NCI-H1417 (cell line): ENCODE results near the gene GDF7.
"Not testable (repeated sequence)": the region's sequence is repeated elsewhere in the genome, so short reads cannot be mapped to it uniquely, and the experiment has no call there.

Source experiments
- DNase-seq, 3 experiments: peaks; one replicate each; lab custom pipeline; 2025; lab: John Stamatoyannopoulos, UW

Gene GDF7

DNA sequence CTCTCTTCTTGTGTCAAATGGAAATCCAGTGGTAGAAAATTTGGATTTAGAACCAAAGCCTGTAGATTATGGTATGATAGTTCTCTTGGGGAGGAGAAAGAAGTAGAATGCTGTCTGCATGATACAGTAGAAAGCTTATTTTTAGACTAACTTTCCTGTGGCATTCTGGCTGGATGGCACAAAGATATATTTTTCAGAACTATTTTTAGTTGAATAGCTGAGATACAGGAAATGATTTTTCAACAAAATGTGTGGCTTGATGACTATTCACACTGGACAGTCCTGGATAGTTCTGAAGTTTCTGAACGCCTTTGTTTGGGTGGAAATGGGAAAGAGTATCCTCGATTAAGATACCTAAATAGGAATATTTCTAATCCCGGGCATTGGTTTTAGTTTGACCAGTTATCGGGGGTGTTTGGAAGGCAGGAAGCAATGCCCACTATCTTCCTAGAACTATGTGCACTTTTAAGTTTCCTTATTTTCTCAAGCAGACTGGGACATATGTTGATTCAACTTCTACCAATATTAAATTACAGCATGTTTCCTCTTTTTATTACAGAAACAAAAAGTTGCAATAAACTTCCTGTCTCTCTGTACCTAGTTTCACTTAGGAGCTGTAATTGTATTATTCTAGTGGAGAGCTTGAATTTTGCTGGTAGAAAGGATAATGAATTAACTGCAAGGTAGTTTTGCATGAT lies 32.1 kb downstream of the GDF7 start:
- no peak for DNase-seq

DNA sequence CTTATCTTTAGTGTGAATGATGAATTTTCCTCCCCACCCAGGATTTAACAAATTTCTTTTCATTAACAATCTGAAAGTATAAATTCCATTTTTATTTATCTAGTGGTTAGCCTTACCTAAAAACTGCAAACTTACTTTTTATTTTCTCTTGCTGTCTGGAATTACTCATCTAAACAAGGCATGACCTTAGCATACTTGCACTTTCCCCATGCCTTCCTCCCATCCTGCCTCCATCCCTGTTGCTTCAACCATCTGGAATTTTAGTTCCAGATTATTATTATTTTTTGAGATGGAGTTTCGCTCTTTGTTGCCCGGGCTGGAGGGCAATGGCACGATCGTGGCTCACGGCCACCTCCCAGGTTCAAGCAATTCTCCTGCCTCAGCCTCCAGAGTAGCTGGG lies 35.6 kb downstream of the GDF7 start:
- DNase-seq, result no peak

DNA sequence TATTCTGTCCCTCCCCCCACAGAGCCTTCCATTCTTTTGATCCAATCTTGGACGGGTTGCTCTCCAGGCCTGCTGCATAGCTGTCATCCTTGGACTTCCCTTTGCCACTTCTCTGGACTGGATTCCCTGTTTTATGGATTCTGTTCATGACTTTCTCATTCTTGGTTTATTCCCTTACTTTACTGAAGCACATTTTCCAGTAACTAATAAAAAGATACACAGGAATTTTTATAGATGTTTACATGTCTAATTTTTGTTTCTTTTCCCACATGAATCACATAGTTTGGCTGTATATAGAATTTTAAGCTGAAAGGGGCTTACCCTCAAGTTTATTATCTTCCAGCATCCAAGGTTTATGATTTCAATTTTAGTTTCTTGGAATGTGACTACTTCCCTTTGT lies 37.9 kb downstream of the GDF7 start:
- no peak for DNase-seq

DNA sequence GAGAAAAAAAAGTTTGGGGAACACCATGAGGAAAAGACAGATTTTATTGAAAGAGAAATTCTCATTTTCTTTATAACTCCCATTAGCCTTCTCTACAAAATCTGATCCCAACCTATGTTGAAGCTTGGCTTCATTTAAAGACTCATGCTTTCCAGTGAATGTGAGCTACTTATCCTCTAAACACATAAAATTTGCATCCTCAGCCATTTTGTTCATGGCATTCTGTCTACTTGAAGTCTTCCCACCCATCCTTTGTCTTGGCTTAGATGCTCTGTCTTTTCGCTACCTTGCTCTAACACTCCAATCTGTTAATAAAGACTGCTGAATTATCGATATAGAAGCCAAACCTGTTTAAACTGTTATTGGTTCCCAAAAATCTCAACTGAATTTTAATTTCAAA lies 39.3 kb downstream of the GDF7 start:
- no peak for DNase-seq

DNA sequence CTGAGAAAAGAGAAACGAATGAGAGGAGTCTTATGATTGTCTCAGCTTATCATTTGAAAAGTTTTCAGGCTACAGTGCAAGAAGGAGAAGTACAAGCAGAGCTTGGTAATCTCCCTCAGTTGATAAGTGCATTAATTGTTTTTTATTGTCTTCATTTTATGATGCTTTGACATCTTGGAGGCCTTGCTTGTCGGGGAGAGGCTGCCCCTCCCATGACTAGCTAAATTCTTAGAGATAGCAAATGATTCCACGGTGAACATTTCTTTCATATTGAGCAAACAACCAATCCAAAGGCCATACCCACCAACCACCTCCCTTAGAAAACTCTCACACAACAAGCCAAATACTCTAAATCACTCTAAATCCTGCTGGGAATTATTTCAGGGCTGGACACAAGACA lies 39.8 kb downstream of the GDF7 start:
- no peak for DNase-seq

GRCh38 chr2:20707601-20708000 lies 40.7 kb downstream of the GDF7 start:
- no peak for DNase-seq

- not testable (repeated sequence) for DNase-seq
Measured at GRCh38 chr2:20711641-20712040, 44.7 kb downstream of the GDF7 start.

- not testable (repeated sequence) for DNase-seq
Measured at GRCh38 chr2:20713585-20713984, 46.6 kb downstream of the GDF7 start.

- DNase-seq, result not testable (repeated sequence)
Measured at GRCh38 chr2:20714412-20714811, 47.5 kb downstream of the GDF7 start.

- DNase-seq, result not testable (repeated sequence)
Measured at GRCh38 chr2:20716164-20716563, 49.2 kb downstream of the GDF7 start.

- no peak for DNase-seq
Measured at GRCh38 chr2:20717641-20718040, 50.7 kb downstream of the GDF7 start.

GRCh38 chr2:20722592-20723240 lies 55.8 kb downstream of the GDF7 start:
- no peak for DNase-seq

GRCh38 chr2:20723543-20723942 lies 56.6 kb downstream of the GDF7 start:
- no peak for DNase-seq

DNA sequence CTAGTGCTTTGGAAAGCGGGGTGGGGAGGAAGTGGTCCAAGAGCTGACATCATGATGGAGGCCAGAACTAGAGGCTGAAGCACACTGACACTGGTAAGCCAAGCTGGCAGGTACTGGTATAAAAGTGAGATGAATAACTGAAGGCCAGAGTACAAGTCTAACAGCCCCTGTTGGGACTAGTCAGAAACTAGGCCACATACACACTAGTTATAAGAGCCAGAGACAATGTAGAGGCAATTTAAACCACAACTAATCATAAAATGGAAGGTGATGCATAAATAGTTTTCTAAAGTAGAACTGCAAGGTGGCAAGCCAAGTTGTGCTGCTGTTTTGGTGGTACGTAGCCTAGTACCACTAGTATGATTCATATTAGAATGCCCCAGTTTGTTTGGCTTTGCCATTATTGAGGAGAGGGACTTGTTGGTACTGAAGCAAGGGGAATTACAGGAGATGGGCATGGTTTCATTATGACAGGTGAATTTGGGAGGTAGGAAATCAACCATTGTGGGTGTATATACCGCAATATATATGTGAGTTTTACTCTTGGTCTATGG lies 57.6 kb downstream of the GDF7 start:
- no peak for DNase-seq

DNA sequence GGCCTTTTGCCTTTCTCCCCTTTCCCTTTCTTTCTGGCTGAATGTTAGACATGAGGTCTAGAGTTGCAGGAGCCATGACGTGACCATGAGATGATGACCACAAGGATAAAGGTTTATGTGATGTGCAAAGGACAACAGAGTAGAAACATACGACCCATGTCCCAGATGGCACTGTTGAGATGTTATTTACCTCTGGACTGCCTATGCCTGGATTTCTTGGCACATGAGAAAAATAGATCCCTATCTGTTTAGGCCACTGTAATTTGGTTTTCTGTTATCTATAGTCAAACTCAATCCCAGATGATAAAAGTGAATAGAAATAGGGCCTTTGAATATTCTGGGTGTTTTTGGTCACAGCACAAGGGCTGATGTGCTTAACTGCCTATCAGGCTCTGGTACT lies 58.8 kb downstream of the GDF7 start:
- DNase-seq, result no peak

GRCh38 chr2:20726913-20727312 lies 60.0 kb downstream of the GDF7 start:
- no peak for DNase-seq

DNA sequence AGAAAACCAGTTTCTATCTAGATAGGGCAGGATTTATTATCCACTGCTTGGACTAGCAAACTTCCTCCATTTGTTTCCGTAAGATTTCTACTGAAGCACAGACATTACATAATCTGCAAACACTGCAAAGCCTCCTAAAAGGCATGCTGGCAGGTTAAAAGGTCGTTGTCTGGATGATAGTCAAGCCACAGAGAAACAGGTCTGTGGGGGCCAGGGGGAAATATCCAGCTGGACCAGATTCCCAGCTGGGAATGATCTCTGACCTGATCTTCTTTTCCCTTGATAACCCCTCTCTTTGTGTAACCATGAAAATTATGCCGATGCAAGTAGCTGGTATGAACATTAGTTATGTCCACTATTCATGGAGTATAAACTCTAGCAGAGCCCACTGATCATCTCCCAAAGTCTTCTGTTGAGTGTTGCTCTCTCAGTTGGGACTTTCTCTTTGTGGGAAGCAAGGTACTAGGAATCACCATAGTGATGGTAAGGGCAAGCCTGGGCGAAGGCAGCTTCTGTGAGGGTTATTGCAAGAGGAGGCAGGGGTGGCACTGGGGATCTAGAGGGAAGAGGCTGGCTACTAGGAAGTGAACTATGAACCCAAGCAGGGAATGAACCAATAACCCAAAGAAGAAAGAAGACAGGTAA lies 61.3 kb downstream of the GDF7 start:
- DNase-seq, result peak in 1 of 3 experiments; percentile 10
